DND-41 (cell line): ENCODE measurements around the gene MACROH2A2.

ENCODE experiments used
- ATAC-seq: fragments of 200-7000 bp; cut with Tn5 transposase; 3 replicates; pipeline ENCODE4 v1.9.1; 2021; ENCODE audit warnings: low read depth; ENCODE audit not compliant: insufficient read depth
- DNase-seq: peaks from one replicate; pipeline ENCODE4 v3.0.0-alpha.2; 2020
- H2AFZ ChIP-seq: 2 replicates; pipeline ENCODE4 v1.6.0; 2012; ENCODE audit warnings: low read depth, low read length
- H3K27ac ChIP-seq: 2 replicates; pipeline ENCODE4 v1.5.1; 2012; ENCODE audit warnings: low read length, inconsistent platforms
- H3K27me3 ChIP-seq: fragments of 200-600 bp; sonication (generic); 2 replicates; pipeline ENCODE4 v1.6.0; 2012; ENCODE audit warnings: low read length, mild to moderate bottlenecking, inconsistent platforms; ENCODE audit not compliant: insufficient read depth, poor library complexity
- H3K36me3 ChIP-seq: 2 replicates; pipeline ENCODE4 v1.5.1; 2012; ENCODE audit warnings: low read length, inconsistent platforms; ENCODE audit not compliant: insufficient read depth
- H3K4me1 ChIP-seq: 2 replicates; pipeline ENCODE4 v1.5.1; 2012; ENCODE audit warnings: mild to moderate bottlenecking, low read length; ENCODE audit not compliant: insufficient read depth
- H3K4me2 ChIP-seq: 2 replicates; pipeline ENCODE4 v1.6.0; 2012; ENCODE audit warnings: mild to moderate bottlenecking, moderate library complexity, low read length, inconsistent platforms; ENCODE audit not compliant: insufficient read depth
- H3K4me3 ChIP-seq, 2 experiments: fragments of 200-600 bp in 1 of 2; shearing (Covaris generic) in 1 of 2; 2 replicates each; pipeline ENCODE4 v1.5.1; 2012 to 2016; ENCODE audit warnings: inconsistent platforms in 2 of 2, low read length in 2 of 2, mild to moderate bottlenecking in 2 of 2, low read depth in 1 of 2, moderate library complexity in 1 of 2
- H3K79me2 ChIP-seq: 2 replicates; pipeline ENCODE4 v1.6.0; 2012; ENCODE audit warnings: low read length, inconsistent platforms; ENCODE audit not compliant: insufficient read depth
- H3K9ac ChIP-seq: 2 replicates; pipeline ENCODE4 v1.6.0; 2012; ENCODE audit warnings: low read depth, mild to moderate bottlenecking, inconsistent platforms, low read length, moderate library complexity
- H3K9me3 ChIP-seq: 2 replicates; pipeline ENCODE4 v1.5.1; 2012; ENCODE audit warnings: low read length, moderate library complexity, mild to moderate bottlenecking, inconsistent platforms; ENCODE audit not compliant: insufficient read depth, severe bottlenecking
- H4K20me1 ChIP-seq: 2 replicates; pipeline ENCODE4 v1.6.0; 2012; ENCODE audit warnings: low read length; ENCODE audit not compliant: insufficient read depth
- EZH2 ChIP-seq: IDR thresholded peaks from 3 replicates; pipeline ENCODE4 v1.6.1; 2012; ENCODE audit warnings: borderline replicate concordance, low read depth, mild to moderate bottlenecking, moderate library complexity, low read length, inconsistent platforms; ENCODE audit not compliant: severe bottlenecking
- TF ChIP-seq, protein P1 (sequence below): IDR thresholded peaks from 2 replicates; pipeline ENCODE4 v1.5.1; 2012; ENCODE audit warnings: borderline replicate concordance, low read length, moderate library complexity, mild to moderate bottlenecking; ENCODE audit not compliant: poor library complexity, severe bottlenecking; ENCODE audit errors: extremely low read depth

Gene MACROH2A2

DNA sequence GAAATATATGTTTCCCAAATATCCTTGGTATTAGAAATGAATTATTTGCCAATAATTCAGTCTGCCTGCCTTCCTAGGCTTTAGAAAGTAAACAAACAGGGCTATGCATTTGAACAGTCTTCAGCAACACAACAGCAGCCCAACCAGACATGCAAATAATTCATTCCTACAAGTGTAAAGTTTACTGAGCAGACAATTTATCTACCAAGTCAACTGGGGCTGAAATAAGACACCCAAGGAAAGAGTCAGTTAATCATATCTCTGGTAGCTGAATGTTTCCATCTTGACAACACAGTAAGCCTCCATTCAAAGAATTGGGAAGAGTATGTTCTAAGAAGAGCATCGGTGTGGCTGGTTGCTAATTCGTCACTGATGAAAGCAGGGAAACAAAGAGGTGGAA lies 41.6 kb downstream of the MACROH2A2 start:
- no peak for ATAC-seq

GRCh38 chr10:70096016-70096704 lies 43.5 kb downstream of the MACROH2A2 start:
- Histone ChIP-seq H4K20me1 (no peaks in the 10 kb centered on the region), H2AFZ (no peak overlapping the region), H3K36me3 (no peaks in the 10 kb centered on the region), H3K4me2 (no peak overlapping the region), H3K79me2 (no peaks in the 10 kb centered on the region), H3K4me1 (peaks cover 7% of the 10 kb centered on the region; the same call in 1 of the 2 replicates), H3K4me3 (no peak overlapping the region), H3K9me3 (no peaks in the 10 kb centered on the region), H3K27me3 (peaks cover 38% of the 10 kb centered on the region), H3K27ac (no peak overlapping the region), H3K9ac (no peak overlapping the region)
- no peak for ATAC-seq
- DNase-seq, result no peak
- TF ChIP-seq, protein P1, sequence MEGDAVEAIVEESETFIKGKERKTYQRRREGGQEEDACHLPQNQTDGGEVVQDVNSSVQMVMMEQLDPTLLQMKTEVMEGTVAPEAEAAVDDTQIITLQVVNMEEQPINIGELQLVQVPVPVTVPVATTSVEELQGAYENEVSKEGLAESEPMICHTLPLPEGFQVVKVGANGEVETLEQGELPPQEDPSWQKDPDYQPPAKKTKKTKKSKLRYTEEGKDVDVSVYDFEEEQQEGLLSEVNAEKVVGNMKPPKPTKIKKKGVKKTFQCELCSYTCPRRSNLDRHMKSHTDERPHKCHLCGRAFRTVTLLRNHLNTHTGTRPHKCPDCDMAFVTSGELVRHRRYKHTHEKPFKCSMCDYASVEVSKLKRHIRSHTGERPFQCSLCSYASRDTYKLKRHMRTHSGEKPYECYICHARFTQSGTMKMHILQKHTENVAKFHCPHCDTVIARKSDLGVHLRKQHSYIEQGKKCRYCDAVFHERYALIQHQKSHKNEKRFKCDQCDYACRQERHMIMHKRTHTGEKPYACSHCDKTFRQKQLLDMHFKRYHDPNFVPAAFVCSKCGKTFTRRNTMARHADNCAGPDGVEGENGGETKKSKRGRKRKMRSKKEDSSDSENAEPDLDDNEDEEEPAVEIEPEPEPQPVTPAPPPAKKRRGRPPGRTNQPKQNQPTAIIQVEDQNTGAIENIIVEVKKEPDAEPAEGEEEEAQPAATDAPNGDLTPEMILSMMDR, result no peak
- TF ChIP-seq EZH2, result no peak

More for the DNA sequence above, 41.6 kb downstream of the MACROH2A2 start:
- Histone ChIP-seq H3K9ac (no peak overlapping the region), H3K9me3 (no peaks in the 10 kb centered on the region), H3K79me2 (no peaks in the 10 kb centered on the region), H3K27ac (no peak overlapping the region), H3K4me3 (no peak overlapping the region), H3K27me3 (peaks cover 38% of the 10 kb centered on the region), H3K4me1 (peaks cover 7% of the 10 kb centered on the region; the same call in 1 of the 2 replicates), H2AFZ (no peak overlapping the region), H3K36me3 (no peaks in the 10 kb centered on the region), H4K20me1 (no peaks in the 10 kb centered on the region), H3K4me2 (no peak overlapping the region)
- no peak for DNase-seq
- no peak for TF ChIP-seq EZH2
- TF ChIP-seq, protein P1, result no peak

DNA sequence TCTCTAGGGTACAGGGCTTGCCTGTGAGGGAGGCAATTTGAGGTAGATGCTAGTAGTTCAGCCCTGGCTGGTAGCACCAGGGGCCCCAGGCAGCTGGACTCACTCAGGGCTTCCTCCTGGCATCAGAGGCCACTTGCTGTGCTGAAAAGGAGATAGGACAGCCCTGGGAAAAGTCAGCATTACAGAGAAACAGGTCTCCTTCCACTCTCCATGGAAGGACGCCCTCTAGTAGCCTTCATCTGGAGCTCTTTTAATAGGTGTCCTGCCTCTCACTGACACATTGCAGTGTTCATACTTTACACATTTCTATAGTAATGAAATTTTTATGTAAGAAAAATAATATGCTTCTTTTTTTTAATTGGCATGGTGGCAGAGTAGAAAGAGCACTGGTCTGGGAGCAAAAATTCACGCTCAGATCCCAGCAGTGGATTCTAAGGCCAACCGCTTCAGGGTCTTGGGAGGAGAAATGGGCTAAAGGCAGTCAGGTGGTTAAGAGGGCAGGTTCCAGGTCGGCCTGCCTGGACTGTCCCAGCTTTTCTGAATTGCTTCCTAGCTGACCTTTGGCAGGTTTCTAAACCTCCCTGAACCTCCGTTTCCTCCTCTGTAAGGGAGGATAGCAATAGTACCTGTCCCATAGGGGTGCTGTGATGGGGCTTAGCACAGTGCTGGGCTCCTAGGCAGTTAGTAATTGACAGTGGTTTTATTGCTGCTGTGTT lies 44.2 kb downstream of the MACROH2A2 start:
- no peak for TF ChIP-seq EZH2
- TF ChIP-seq, protein P1, result no peak

More for the DNA sequence above, 44.2 kb downstream of the MACROH2A2 start:
- Histone ChIP-seq H3K27me3 (peaks cover 38% of the 10 kb centered on the region), H3K9ac (no peak overlapping the region), H3K36me3 (no peaks in the 10 kb centered on the region), H3K4me3 (no peak overlapping the region), H3K79me2 (no peaks in the 10 kb centered on the region), H3K4me1 (peaks cover 7% of the 10 kb centered on the region; the same call in 1 of the 2 replicates), H4K20me1 (no peaks in the 10 kb centered on the region), H3K4me2 (no peak overlapping the region), H3K9me3 (no peaks in the 10 kb centered on the region), H2AFZ (no peak overlapping the region), H3K27ac (no peak overlapping the region)
- DNase-seq (no peak), ATAC-seq (no peak)
